Measurements from ENCODE around the gene GABPB1.

The GABPB1 gene

DNA sequence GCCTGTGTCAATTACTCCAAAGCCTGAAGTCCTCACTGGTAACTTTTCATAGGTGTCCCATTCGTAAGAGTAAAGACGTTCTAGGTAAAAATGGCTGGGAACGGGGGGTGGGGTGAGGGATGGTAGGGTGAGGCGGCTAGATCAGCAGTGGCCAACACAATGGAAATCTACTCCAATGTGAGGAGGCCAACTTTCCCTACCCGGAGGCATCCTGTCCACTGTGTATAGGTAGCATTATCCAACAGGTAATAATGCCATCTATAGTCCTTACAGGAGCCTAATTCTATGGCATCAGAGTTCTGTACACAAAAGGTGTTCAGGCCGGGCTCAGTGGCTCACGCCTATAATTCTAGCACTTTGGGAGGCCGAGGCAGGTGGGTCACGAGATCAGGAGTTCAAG, 118.6 kb downstream of the GABPB1 start:
- DNase-seq: no peak

DNA sequence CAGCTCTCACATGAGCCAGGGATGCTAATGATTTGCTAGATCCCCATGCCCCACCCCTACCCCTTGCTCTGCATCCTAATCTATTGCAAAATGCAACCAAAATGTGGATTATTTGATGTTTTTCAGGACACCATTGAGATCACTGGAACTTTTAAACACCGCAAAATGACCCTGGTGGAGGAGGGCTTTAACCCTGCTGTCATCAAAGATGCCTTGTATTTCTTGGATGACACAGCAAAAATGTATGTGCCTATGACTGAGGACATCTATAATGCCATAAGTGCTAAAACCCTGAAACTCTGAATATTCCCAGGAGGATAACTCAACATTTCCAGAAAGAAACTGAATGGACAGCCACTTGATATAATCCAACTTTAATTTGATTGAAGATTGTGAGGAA, 119.2 kb downstream of the GABPB1 start:
- DNase-seq: no peak

DNA sequence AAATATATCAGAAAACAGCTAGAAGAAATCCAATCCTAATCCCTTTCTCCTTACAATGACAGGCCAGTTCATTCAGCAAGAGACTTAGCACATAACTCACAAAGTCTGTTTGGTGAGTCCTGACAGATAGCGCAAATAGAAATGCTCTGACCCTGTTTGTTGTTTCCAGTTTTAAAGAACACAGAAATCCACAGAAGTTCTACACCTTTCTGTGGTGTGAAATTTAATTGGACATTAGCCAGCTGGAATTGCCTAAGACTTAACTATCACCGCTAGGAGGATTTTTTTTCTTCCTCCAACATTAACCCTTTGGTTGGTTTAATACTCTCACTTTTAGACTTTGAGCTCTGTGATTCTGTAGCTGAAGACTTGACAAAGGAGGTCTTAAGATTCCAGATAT, 120.2 kb downstream of the GABPB1 start:
- DNase-seq: no peak

DNA sequence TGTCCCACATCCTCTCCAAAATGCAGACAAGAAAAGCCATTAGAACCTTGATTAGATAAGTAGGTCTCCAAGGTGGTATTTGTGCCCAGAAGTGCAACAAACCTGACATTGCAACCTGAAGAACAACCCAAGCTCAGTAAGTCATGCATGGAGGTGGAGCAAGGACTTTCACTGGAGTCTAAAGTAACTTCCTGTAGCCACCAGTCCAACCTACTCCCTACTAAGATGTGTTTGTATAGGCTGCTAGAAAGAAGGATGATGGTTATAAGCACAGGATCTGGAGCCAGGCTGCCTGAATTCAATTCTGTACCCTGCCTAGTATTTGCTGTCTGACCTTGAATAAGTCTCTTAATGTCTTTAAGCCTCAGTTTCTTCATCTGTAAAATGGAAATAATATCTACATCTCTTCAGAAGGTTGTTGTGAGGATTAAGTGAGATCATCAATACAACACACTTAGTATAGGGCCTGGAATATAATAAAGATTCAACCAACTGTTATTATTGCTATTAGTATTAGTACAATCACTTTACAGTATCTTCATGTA, 121.7 kb downstream of the GABPB1 start:
- no peak for DNase-seq

DNA sequence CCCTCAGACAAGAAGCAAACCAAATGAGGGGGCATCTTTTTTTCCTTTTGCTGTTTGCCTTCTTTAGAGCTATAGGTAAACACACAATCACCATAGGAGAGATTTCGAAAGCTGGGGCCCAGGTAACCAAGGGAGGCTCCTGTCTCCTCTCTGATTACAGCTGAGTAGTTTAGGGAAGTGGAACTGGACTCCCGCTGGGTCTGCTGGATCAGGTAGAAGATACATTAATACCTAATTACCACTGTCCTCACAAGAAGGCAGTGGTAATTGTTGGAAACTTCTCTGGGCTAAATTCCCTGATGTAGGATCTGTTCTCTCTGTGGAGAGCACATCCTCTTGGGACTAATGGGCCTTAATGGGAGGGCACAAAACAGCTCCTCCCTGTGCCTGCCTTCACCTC, 122.2 kb downstream of the GABPB1 start:
- no peak for DNase-seq

DNA sequence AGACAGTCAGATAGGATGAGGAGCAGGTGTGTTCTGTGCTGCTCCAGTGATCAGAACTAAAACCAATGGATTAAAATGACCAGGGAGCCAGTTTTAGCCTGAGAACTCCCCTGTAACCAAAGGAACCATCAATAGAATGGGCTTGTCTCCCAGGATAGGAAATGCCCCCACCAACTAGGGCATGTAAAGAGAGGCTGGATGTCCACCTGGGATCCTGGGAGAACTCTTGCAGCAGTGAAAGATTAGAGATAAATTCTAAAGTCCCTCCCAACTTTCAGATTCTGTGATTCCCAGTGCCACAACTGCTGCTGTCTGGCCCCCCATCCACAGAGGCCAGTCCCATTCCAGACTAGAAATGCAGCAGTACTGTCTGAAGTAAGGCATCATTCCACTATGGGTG, 123.2 kb downstream of the GABPB1 start:
- DNase-seq: no peak

DNA sequence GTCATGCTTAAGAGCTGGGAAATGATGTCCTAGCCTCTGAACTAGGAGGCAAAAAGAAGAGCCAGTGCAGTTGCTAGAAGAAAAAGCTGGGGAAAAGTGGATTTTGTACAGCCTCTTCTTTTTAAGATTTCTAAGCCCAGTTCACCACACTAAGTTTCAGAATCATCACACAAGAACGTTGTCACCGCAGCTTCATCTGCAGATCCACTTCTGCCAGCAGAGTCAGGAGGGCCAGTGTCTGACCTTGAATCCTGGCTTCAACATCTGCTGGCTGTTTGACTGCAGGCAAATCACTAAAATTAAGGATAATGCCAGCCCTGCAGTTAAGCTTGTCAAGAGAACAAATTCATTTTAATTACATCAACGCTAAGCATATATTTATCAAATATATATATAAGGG, 125.7 kb downstream of the GABPB1 start:
- no peak for DNase-seq

DNA sequence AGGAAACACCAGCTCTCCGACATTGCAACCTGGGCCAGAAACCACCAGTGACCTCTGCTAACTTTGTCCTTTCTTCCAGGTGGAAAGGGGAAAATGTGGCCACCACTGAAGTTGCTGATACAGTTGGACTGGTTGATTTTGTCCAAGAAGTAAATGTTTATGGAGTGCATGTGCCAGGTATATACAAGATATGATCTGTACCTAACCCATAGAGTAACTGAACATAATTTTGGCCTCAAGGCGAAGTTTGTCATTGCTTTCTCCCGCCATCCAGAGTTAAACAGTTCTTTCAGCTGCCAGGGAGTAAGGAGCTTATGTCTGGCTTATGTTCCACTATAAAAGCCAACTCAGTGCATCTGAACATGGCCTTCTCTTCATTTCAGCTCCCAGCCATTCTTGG, 126.1 kb downstream of the GABPB1 start:
- no peak for DNase-seq

DNA sequence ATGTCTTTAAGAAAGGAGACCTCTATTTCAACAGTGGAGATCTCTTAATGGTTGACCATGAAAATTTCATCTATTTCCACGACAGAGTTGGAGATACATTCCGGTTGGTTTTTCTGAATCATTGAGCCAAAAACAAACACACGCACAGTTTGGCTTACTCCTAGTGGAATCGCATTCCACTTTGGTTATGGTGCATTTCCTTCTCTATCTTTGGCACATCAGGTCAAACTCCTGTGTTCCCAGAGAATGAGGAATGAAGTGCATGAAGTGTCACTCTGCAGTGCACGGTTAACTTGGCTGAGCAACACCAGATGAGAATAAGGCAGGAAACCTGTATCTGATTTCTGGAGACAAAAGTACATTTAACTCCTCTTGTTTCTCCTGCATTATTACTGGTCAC, 127.9 kb downstream of the GABPB1 start:
- no peak for DNase-seq

DNA sequence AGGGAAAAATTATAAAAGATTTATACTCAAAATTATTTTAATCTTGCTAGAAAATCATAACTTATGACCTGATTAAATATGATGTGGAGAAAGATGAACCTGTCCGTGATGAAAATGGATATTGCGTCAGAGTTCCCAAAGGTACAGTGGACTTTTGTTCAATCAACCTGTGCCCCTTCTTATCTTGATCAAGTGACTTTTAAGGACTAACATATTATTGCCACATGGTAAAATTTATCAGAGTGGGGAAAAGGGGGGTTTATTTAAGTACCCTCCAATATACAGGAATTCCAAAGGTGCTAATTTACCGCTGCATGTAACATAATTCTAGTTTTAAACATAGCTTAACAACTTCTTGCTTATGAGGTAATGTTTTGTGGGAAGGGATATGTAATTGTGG, 129.1 kb downstream of the GABPB1 start:
- DNase-seq: no peak

Data from activated naive CD4-positive, alpha-beta T cell (primary cell).